ENCODE measurements around the gene BEAN1.

Gene BEAN1

DNA sequence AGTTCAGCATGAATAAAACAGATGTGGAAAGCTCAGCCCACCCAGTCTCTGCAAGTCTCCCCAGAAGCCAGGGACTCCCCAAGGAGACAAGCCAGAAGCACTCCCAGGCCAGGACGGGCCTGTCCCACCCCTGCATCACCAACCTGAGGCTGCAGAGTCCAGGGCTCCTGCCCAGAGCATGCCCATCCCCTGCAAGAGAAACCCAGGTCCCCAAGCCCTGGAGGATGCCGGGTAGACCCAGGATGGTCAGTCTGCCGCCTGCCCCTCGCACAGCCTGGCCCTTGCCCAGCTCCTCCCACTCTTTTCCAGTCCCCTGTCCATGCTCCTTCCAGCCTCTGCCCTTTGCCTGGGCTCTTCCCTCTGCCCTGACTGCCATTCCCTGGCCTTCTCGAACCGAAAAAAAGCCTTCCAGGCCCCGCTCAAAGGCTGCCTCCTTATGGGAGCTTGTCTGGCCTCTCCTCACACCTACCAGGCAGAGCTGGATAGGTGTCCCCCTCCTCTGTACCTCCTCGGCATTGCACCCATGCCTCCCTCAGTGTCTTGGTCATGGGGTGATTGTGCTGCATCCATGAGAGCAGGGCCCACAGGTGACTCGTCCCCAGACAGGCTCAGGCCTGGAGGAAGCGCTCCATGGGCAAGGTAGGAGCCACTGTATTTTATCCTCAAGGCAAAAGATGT, 44.8 kb downstream of the BEAN1 start:
- DNase-seq = no peak

DNA sequence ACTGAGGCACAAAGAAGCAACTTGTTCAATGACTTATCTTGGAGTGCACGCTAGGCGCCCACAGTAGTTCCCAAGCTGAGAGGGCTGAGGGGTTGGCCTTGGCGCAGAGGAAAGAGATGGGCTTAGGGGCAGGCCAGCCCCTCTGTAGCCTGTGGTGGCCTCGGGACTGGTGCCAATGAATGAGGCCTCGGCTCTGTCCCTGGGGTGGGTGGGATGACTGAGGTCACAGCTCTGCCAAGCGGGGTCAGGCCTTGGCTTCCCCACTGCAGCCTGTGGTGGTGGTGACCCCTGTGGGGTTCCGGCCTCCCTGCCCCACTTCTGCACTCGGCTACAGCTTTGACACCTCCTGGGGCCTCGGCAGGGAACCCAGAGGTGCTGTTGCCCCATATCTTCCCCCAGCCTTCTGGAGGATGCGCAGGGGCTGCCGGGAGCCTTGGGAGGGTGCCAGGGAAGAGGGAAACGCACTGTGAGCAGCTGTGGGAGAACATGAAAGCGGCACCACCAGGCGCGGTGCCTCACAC, 46.0 kb downstream of the BEAN1 start:
- peak; percentile 66 for DNase-seq

DNA sequence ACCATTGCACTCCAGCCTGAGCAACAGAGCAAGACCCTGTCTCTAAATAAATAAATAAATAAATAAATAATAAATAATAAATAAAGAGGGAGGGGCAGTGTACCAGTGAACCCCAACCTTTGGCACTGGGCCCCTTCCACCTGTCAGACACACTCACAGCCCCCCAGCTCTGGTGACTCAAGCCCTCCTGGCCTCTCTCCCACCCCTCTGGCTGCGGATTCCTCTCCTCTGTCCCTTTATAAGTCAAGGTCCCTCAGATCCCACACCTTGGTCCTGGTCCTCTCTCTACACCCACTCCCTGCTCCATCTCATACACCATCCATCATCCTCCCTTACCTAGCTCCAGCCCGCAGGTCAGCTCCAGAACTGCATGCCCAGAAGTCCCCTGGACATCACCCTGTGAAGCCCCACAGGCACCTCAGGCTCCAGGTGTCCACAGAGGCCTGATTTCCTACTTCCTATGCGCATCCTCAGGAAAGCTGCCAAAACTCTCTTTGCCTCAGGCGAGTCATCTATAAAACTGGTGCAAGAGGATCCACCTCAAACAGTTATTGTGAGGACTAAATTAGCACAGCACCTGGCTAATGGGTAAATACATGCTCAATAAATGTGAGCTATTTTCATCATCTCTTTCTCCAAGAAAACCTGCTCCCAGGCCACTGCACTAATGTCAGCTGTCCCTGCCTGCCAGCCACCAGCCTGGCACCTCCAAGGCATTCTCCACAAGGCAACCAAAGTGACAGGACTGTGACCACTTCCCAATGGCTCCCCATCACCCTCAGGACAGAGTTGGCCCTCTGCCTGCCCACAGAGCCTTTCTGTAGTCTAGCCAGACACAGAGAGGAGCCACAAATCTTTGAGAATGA, 46.8 kb downstream of the BEAN1 start:
- peak; percentile 90 for DNase-seq

DNA sequence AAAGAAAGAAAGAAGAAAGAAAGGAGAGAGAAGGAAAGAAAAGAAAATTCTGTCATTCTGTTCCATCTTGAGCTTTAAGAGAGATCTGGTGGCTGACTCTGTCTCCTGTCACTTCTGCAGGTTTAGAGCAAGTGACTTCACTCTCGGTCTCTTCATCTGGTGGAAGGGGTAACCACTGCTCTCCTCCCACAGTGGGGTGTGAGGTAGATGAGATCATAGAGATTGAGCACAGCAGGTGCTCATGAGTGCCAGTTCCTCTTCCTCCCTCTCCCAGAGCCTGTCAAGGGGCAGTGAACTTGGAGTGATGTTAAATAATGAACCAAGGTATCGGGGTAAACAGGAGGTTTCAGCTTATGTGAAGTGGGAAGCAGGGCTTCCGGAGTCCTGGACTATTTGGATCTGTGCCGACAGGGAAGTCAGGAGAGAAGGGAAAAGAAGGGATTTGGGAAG, 47.7 kb downstream of the BEAN1 start:
- DNase-seq = peak; percentile 85

DNA sequence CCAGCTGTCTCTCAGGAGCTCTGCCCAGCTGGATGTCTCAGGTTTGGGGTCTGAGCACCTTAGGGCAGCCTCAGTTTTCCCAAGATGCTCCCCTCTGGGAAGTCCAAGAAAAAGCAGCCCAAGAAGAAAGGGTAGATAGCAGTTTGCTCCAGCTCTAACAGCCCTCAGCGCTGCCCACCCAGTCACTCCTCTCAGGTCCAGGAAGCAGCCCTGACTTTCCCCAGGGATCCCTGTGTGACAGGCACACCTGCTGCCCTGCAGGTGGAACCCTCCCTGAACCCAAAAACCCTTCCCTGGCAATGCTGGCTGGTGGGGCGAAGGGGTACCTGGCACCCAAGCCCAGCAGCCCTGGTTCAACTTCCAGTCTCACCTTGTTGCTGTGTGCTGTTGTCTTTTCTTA, 48.1 kb downstream of the BEAN1 start:
- peak; percentile 28 for DNase-seq

DNA sequence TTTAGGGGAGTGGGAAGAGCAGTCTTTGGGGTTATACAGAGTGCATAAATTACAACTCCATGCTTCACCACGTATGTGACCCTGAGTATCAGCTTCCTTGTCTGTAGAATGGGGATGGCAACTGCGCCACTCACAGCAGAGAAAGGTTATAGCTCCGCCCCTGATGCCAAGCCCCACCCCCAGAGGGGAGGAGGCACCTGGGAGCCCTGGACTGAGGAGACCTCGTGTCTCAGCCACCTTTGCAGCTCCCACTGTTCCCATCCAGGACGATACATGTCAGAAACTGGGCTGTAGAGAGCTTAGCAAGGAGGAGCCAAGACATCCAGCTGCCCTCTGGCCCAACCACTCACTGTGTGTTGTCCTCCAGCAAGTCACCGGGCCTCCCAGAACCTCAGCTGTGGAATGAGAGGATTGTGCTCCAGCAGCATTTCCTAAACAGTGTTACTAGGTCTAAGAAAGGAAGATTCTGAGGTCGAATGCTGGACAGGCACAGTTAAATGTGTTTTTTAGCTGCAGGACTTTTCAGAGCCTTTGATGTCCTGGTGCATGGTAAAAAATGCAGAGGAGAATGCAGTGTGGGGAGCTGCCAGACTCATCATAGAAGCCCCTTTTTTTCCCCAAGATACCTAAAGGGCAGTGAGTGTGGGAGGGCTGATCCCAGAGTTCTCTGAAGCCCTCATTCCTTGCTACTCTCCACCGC, 49.4 kb downstream of the BEAN1 start:
- DNase-seq = peak; percentile 5

DNA sequence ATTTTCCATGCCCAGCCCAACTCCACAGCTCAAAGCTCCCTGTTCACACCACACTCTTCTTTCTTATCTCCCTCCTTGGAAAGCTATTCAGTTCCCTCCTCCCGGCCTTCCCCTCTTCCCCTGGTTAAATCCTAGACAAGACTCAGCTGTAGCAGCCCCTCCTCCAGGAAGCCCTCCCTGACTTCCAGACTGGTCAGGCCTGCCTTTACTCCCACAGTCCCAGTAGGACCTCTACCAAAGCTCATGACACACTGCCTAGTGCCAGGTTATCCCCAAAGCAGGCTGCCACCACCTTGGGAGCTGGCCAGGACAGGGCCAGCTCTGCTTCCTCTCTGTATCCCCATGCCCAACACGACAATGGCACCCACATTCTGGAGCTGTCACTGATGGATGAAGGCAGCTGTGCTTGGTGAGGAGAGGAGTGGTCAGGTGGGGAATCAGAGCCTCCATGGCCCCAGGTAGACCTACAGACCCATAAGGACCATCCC, 50.0 kb downstream of the BEAN1 start:
- no peak for DNase-seq

DNA sequence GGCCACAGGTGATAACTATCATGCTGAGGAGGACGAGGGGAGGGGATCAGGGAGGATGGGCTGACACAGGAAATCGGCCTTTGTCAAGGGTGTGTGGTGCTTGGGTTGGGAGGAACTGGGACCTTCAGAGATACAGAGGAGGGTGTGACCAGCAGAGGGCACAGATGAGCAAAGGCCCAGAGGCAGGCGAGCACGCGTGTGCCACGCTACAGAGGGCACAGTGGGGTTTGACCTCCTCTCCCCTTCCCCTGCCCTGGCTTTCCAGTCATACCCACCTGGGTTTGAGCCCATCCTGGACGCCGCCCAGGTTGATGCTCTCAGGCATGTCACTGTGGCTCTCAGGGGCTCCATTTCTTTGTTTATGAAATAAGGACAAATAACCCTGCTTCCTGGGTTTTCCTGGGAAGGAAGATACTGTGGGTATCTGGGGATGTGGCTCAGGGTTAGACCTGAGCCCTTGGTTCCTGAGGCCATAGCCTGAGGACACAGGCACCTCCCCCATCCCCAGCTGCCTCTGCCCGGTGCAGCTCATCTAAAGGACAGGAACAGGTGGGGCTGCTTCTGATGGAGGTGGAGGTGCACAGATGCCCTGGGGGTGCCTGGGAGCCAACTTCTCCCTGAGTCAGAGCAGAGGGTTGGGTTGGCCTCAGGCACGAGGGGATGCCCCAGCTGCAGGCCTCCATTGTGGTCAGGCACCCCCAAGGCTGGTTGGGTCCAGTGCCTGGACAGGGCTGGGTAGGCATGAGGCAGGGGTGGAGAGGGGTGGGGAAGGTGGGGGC, 51.8 kb downstream of the BEAN1 start:
- DNase-seq = peak; percentile 78

DNA sequence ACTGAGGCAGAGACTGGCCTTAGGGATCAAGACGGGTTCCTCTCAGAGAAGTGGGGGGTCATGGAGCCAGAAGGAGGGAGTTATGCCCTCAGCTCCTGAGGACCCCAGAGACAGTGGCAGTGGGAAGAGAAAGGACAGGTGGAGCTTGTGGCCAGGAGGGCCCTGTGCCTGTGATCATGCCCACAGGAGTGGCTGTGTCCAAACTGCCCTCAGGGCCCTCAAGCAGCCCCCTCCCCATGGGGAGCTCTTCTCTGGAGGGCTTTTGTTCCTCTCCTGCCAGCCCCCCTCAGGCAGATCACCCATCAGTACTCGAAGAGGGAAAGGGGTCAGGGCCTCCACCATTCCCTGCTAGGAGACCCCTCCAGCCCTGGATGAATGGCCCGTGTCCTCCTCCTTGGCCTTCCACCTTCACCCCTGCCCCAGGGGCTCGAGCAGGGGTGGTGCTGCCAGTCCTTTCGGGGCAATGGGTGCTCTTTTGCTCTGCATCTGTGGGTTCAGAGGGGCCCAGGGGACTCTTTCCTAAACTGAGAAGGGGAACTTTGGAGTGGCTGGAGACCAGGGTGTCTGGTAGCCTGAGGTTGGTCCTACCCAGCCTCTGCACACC, 52.7 kb downstream of the BEAN1 start:
- DNase-seq = no peak

DNA sequence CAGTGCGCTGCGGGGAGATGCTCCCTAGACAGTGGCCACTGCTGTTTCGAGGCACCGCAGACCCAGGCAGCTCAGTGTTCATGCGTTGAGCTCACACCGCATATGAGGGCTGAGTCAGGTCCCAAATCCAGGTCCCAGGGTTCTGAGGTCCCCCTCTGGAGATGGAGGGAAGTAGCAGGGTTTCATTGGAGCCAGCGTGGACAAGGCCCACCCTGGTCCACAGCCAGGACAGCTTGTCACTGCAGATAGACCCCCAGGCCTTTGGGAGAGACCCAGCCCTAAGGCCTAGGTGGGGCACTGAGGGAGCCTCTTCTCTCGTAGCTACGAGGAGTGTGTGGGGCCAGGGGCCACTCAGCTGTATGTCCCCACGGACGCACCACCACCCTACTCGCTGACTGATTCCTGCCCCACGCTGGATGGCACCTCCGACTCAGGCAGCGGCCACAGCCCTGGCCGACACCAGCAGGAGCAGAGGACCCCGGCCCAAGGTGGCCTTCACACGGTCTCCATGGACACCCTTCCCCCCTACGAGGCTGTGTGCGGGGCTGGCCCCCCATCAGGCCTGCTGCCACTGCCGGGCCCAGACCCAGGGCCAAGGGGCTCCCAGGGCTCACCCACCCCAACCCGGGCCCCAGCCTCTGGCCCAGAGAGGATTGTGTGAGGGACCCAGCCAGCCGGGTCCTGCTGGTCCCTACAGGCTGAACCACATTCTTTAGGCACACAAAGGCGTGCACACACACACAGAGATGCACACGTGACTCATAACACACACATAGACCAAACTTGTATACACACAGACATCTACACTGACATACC, 53.4 kb downstream of the BEAN1 start:
- no peak for DNase-seq

DNA sequence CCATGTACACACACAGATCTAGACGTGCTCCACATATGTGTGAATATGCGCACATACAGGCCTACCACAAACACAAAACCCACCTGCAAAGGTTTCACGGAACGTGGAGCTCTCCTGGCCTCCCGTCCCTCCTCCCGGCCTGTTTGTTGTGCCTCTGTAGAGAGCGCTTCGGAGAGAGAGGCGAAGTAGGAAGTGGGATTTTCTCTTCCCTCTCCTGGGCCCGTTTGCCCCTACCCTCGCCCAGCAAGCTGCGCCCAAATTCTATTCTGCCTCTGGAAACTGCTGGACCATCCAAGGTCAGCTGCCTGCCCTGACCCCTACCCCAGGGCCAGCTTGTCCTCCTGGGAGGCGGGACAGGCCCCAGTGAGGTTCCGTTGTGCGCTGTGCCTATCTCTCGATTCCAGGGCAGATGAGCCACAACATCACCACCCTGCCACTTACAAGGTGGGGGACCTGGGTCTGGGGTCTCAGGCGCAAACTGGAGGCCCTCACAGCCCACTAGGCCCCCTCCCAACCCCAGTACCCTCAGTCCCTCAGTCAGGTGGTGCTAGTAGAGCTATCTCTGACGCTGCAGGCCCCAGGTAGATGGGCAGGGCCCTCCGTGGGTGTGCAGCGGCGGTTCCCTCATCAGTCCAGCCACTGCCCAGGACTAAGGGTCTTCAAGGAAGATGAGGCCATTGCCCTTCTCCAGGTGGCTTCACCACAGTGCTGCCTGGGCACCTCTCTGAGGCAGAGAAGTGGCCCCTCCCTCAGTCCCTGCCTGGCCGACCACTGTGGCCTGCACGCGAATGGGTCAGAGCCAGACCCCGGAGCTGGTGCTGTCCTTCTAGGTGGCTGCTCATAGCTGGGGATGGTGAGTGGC, 54.2 kb downstream of the BEAN1 start:
- no peak for DNase-seq

DNA sequence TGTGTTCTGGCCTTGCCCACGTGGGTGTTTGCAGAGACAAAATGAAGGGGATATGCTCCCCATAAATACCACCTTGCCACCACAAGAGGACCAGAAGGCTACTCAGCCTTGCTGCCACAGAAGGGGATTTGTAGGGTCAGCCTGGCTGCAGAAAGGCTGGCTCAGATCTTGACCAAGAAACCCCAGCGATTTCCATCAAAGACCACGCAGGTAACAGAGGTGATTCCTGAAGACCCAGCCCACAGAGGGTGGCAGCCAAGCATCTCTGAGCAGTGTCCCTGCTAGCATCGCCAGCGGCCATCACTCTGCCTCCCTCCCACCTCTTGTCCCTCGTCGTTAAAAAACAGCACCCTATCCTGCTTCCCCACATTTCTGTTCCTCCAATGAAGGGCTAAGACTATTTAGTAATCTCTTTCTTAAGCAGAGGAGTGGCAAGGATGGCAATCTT, 54.9 kb downstream of the BEAN1 start:
- no peak for DNase-seq

DNA sequence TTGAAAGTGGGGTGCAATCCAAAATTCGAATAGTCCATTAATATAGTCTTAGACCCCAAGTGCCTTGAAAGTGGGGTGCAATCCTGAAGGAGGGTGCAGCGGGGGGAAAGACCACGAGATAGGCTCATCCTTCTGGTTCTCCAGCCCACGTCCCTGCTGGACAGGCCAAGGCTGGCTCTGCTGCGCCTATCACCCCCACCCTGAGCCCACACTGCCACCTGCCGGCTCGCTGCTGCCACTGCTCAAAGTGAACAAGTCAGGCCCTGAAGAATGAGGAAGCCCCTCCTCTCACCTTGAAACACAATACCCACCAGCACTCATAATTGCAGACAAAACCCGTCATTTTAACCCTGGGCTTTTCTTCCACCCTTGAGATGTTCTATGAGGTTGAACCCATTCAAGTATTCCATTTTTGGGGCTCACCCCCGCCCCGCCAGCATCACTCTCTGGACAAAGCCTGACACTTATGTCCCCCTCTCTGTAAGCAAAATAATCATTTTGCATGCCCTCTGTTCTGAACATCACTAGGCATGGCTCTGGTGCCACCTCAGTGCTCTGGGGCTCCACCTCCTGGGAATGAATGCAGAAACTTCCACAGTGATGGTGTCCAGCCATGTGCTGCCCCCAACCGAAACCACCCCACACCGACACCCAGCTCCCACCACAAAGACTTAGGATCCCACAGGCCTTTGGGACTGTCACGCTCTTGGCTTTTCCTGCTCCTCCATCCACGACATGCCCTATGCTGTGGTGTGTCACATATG, 56.8 kb downstream of the BEAN1 start:
- peak; percentile 71 for DNase-seq

DNA sequence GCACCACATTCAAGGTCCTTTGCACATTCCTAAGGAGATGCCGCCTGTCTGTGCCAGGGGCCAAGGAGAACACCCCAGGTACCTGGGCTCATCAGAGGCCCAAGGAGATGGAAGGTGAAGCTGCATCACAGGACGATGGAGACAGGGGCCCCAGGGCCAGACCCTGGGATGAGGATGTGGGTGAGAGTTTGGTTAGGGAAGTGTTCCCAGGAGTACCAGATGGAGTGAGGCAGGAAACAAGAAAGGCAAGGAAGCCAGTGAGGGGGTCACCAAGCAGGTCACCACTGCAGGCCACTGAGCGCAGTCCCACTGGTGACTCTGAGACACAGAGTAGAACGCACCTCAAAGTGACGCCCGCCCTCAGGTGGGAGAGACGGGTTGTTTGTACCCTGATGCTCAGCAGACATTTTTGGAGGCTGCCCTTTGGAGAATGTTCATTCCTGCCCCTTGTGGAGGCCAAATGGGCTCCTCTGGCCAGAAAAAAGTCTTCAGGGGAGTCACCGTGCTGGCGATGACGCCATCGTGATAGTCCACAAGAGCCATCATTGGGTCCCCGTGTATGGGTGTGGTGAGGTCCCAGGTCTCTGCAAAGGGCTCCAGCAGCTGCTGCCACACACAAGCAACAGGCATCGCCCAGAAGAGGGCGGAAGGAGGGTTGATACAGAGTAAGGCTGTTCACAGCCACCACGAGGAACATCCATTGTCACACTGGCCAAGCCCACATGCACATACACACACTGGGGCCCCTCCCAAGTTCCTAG, 57.5 kb downstream of the BEAN1 start:
- DNase-seq = peak; percentile 1

DNA sequence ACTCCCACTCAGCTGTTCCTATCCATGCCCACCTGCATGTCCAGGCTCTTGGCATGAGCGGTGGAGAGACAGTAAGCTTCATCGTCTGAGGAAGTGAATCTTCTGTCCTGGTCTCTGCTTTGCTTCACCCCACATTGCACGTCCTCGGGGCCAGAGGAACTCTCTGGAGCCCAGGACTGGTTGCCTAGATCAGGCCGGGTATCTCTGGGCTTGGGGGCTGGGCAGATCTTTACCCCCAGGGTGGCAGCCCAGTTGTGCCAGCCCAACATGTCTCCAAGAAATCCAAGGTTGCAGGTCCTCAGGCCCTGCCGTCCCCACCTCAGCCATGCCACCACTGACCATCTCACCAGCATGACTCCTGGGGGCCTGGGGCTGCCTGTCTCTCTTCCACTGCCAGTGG, 58.3 kb downstream of the BEAN1 start:
- no peak for DNase-seq

DNA sequence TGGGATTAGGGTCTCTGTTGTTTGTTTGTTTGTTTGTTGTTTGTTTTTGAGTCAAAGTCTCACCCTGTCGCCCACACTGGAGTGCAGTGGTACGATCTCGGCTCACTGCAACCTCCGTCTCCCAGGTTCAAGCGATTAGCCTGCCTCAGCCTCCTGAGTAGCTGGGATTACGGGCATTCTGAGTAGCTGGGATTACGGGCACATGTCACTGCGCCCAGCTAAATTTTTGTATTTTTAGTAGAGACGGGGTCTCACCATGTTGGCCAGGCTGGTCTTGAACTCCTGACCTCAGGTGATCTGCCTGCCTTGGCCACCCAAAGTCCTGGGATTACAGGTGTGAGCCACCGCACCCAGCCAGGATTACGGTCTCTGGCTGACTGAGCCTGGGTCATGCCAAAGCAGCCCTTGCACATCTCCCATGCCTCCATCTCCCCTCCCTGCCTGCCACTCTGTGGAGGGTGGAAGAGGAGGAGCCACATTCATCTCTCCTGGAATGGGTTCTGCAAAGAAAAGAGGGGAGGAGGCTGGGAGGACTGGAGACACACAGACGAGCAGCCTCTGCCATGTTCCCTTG, 59.2 kb downstream of the BEAN1 start:
- no peak for DNase-seq

DNA sequence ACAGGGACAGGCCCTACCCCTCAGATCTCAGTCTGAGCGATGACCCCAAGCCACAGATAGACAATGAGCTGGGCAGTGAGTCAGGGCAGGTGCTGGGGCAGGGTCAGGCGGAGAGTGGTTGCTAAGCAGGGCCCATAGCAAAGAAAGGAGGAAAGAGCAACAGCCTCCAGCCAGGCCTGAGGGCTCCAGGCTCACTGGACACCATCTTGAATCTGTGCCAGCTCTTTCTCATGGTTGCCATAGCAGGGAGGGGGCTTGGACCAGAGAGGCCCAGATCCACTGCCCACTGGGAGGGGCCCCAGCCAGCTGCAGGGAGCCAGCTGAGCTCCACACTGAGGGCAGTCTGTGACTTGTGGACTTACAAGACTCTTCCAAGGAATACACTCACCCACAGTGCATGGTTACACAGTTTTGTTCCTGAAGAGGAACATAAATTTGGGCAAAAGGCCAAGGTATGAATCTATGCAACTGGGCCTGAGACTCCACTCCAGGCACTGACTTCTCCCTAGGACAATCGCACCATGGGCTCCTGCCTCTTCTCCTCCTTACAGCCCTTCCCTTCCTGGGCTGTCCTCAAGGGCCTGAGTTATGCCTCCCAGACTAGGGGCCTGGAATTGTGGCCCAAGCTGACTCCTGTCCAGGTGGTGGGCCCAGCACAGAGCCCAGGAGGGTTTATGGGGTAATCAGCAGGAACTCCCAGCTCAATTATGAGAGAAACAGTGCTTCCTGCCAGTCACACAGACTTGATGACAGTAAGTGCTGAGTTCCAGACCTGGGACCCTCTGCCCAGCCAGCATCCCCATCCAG, 59.9 kb downstream of the BEAN1 start:
- DNase-seq = peak; percentile 49
